GM12878 (cell line): Measurements from ENCODE around the gene SHB. TPM values are rescaled to one million over a fixed set of nuclear protein-coding genes. Genes with fewer than 3 reads are reported as not detected.

Experiments
- E2F4 ChIP-seq: IDR thresholded peaks from 2 replicates; pipeline ENCODE4 v1.6.1; 2012; ENCODE audit warnings: low read depth, low read length, improper control_type of control experiment
- GATAD2B ChIP-seq: fragments of 450-650 bp; conservative IDR thresholded peaks from 2 replicates; pipeline ENCODE4 v1.6.1; 2017; ENCODE audit warnings: low read depth, mild to moderate bottlenecking, moderate library complexity
- IRF4 ChIP-seq: IDR thresholded peaks from 2 replicates; pipeline ENCODE4 v1.6.1; 2011; ENCODE audit warnings: low read depth, low read length
- JUND ChIP-seq: IDR thresholded peaks from 2 replicates; pipeline ENCODE4 v1.6.1; 2012; ENCODE audit warnings: low read depth, mild to moderate bottlenecking, low read length, improper control_type of control experiment, moderate library complexity
- MLLT1 ChIP-seq: fragments of 450-650 bp; IDR thresholded peaks from 2 replicates; pipeline ENCODE4 v1.6.1; 2016; ENCODE audit warnings: mild to moderate bottlenecking
- NFIC ChIP-seq: IDR thresholded peaks from 2 replicates; pipeline ENCODE4 v1.6.1; 2012; ENCODE audit warnings: low read depth, mild to moderate bottlenecking, inconsistent platforms, low read length, moderate library complexity
- NR2C1 ChIP-seq: fragments of 450-650 bp; IDR thresholded peaks from 2 replicates; pipeline ENCODE4 v1.6.1; 2017; ENCODE audit warnings: antibody characterized with exemption, mild to moderate bottlenecking, moderate library complexity
- NR2F1 ChIP-seq: fragments of 450-650 bp; conservative IDR thresholded peaks from 2 replicates; pipeline ENCODE4 v1.6.1; 2017; ENCODE audit warnings: mild to moderate bottlenecking
- PAX8 ChIP-seq: fragments of 450-650 bp; IDR thresholded peaks from 2 replicates; pipeline ENCODE4 v1.6.1; 2017; ENCODE audit warnings: mild to moderate bottlenecking, moderate library complexity
- RELB ChIP-seq: fragments of 450-650 bp; IDR thresholded peaks from 2 replicates; pipeline ENCODE4 v1.6.1; 2017; ENCODE audit warnings: low read depth, mild to moderate bottlenecking, moderate library complexity
- SMARCA5 ChIP-seq: fragments of 450-650 bp; IDR thresholded peaks from 2 replicates; pipeline ENCODE4 v1.6.1; 2017; ENCODE audit warnings: mild to moderate bottlenecking
- SRF ChIP-seq, 2 experiments: IDR thresholded peaks; 2 replicates each; pipeline ENCODE4 v1.6.1; 2011; ENCODE audit warnings: low read depth in 2 of 2, low read length in 2 of 2, mild to moderate bottlenecking in 1 of 2, moderate library complexity in 1 of 2
- TBL1XR1 ChIP-seq: IDR thresholded peaks from 2 replicates; pipeline ENCODE4 v1.6.1; 2012; ENCODE audit warnings: low read depth, low read length, improper control_type of control experiment
- TCF12 ChIP-seq: IDR thresholded peaks from 2 replicates; pipeline ENCODE4 v1.6.1; 2011; ENCODE audit warnings: low read depth, mild to moderate bottlenecking, low read length
- ZNF207 ChIP-seq: fragments of 450-650 bp; IDR thresholded peaks from 2 replicates; pipeline ENCODE4 v1.6.1; 2014; ENCODE audit warnings: antibody characterized with exemption, mild to moderate bottlenecking, borderline replicate concordance
- ZNF24 ChIP-seq: fragments of 450-650 bp; IDR thresholded peaks from 2 replicates; pipeline ENCODE4 v1.6.1; 2017; ENCODE audit warnings: antibody characterized with exemption, mild to moderate bottlenecking
- polyA plus RNA-seq, 11 experiments: library from polyadenylated mRNA; depleted of rRNA in 4 of 11; unstranded in 6 of 11; stranded (reverse) in 5 of 11; fragments of >200 nt; fragmentation: Nextera tagmentation in 4 of 11; fragmentation: Illumina TruSeq in 1 of 11; extraction: Ambion mirVana in 4 of 11; extraction: Trizol in 1 of 11; gene quantifications; 1 replicate in 1 of 11; 2 replicates in 10 of 11; pipeline versions ENCODE4 v1.2.1 to v1.2.3, GENCODE V29; 2011 to 2016; ENCODE audit warnings: inconsistent platforms in 2 of 11, missing spikeins in 2 of 11, low read depth in 1 of 11
- total RNA-seq, 4 experiments: library from RNA; depleted of rRNA in 3 of 4; stranded (reverse); fragments of >200 nt in 3 of 4; fragmentation: Illumina TruSeq in 1 of 4; extraction: Trizol in 1 of 4; gene quantifications; 2 replicates each; pipeline versions ENCODE4 v1.2.1 to v1.2.3, GENCODE V29; 2013 to 2021

SHB gene
- total and polyA plus RNA-seq, 10 of the 15 experiments (the other 5 are each of a cell fraction or from before 2014, with no cell fraction given) = 0.29 to 6.2 (median 1.3) TPM

GRCh38 chr9:38091310-38092199, 22.5 kb upstream of the SHB start (continued):
- TF ChIP-seq E2F4 (no peak), JUND (no peak), TCF12 (0 out of 2 replicates have a peak, but pooled peaks have one; percentile 62), NFIC (peak; percentile 24; the same call in 1 of the 2 replicates), SMARCA5 (peak; percentile 8; the same call in 1 of the 2 replicates), ZNF24 (no peak), SRF (IDR thresholded peaks at IDR 0.05; ENCODE audit: low read depth in 2 of 2, low read length in 2 of 2) (0 out of 4 replicates have a peak, but pooled peaks of 1 of the 2 experiments have one; percentile 70), GATAD2B (0 out of 2 replicates have a peak, but pooled peaks have one; percentile 42), MLLT1 (peak; percentile 42; the same call in 1 of the 2 replicates), IRF4 (peak; percentile 82), NR2F1 (peak; percentile 55), NR2C1 (peak; percentile 16; the same call in 1 of the 2 replicates), ZNF207 (no peak), TBL1XR1 (no peak), PAX8 (0 out of 2 replicates have a peak, but pooled peaks have one; percentile 34), RELB (peak; percentile 52; the same call in 1 of the 2 replicates)
